Endothelial cell of umbilical vein (primary cell): ENCODE results near the gene USP40. TPM values are rescaled to one million over a fixed set of nuclear protein-coding genes. Genes with fewer than 3 reads are reported as not detected.

Experiments
- BruUV-seq: library from RNA; stranded (reverse); fragments of 400-500 nt; replicated peaks from 2 replicates; lab custom pipeline; 2021; lab: Mats Ljungman, UMichigan
- CTCF ChIA-PET: fragments of 300-600, 350-600 bp; sonication (Branson Sonifier 250); formaldehyde crosslinking; loops from one replicate; lab custom pipeline; 2021; ENCODE audit warnings: antibody characterized with exemption, inconsistent platforms; lab: Charles Lee
- POLR2A ChIA-PET: fragments of 300-600, 350-600 bp; sonication (Branson Sonifier 250); formaldehyde crosslinking; loops from one replicate; lab custom pipeline; 2021; ENCODE audit warnings: antibody characterized with exemption, inconsistent platforms; lab: Charles Lee
- DNase-seq: peaks from one replicate; pipeline ENCODE4 v3.0.0-alpha.2; 2011; ENCODE audit warnings: low read depth, low spot score
- FAIRE-seq: peaks from 2 replicates; lab custom pipeline; 2011; peaks lifted over from hg19 to GRCh38; lab: Jason Lieb, UNC
- H2AFZ ChIP-seq: 2 replicates; pipeline ENCODE4 v1.6.0; 2012; ENCODE audit warnings: low read depth, low read length, control low read depth, inconsistent platforms
- H3K27ac ChIP-seq: 2 replicates; pipeline ENCODE4 v1.5.1; 2011; ENCODE audit warnings: low read depth, mild to moderate bottlenecking, control low read depth, low read length, moderate library complexity; ENCODE audit not compliant: insufficient read depth
- H3K27me3 ChIP-seq, 2 experiments: 2 replicates each; pipeline versions ENCODE4 v1.6.0 to v1.6.1; 2011; ENCODE audit warnings: low read length in 2 of 2, mixed read lengths in 1 of 2; ENCODE audit not compliant: control insufficient read depth in 2 of 2, insufficient read depth in 2 of 2
- H3K36me3 ChIP-seq, 2 experiments: 2 replicates in 1 of 2; 3 replicates in 1 of 2; pipeline ENCODE4 v1.5.1; 2011; ENCODE audit warnings: low read length in 2 of 2, mild to moderate bottlenecking in 1 of 2, moderate library complexity in 1 of 2; ENCODE audit not compliant: control insufficient read depth in 2 of 2, insufficient read depth in 2 of 2; ENCODE audit errors: extremely low read depth in 1 of 2
- H3K4me1 ChIP-seq: 3 replicates; pipeline ENCODE4 v1.5.1; 2011; ENCODE audit warnings: mild to moderate bottlenecking, low read length; ENCODE audit not compliant: control insufficient read depth, insufficient read depth; ENCODE audit errors: extremely low read depth
- H3K4me2 ChIP-seq: 2 replicates; pipeline ENCODE4 v1.6.1; 2011; ENCODE audit warnings: low read length, control low read depth, mixed read lengths; ENCODE audit not compliant: insufficient read depth
- H3K4me3 ChIP-seq, 3 experiments: fragments of 200-600 bp in 1 of 3; sonication (generic), shearing (Covaris generic) in 1 of 3; replicated peaks in 1 of 3; 2 replicates each; pipeline ENCODE4 v1.5.1; 2011 to 2016; ENCODE audit warnings: control low read depth in 3 of 3, low read length in 3 of 3, mild to moderate bottlenecking in 2 of 3, inconsistent platforms in 1 of 3, low read depth in 1 of 3, moderate library complexity in 1 of 3; ENCODE audit not compliant: insufficient read depth in 1 of 3
- H3K79me2 ChIP-seq: 2 replicates; pipeline ENCODE4 v1.6.0; 2012; ENCODE audit warnings: low read length, inconsistent platforms; ENCODE audit not compliant: control insufficient read depth, insufficient read depth
- H3K9ac ChIP-seq: replicated peaks from 2 replicates; pipeline ENCODE3; 2011; ENCODE audit warnings: low read length, control low read depth; ENCODE audit not compliant: insufficient read depth; ENCODE audit errors: extremely low read depth
- H3K9me1 ChIP-seq: replicated peaks from 3 replicates; pipeline ENCODE4 v1.6.0; 2011; ENCODE audit warnings: mild to moderate bottlenecking, low read length; ENCODE audit not compliant: control insufficient read depth, insufficient read depth; ENCODE audit errors: extremely low read depth
- H3K9me3 ChIP-seq: replicated peaks from 2 replicates; pipeline ENCODE4 v1.5.1; 2012; ENCODE audit warnings: low read length, inconsistent platforms; ENCODE audit not compliant: control insufficient read depth, insufficient read depth
- H4K20me1 ChIP-seq: replicated peaks from 2 replicates; pipeline ENCODE3; 2011; ENCODE audit warnings: mild to moderate bottlenecking, low read length; ENCODE audit not compliant: control insufficient read depth, insufficient read depth; ENCODE audit errors: extremely low read depth
- EZH2 ChIP-seq: IDR thresholded peaks from 2 replicates; pipeline ENCODE4 v1.6.1; 2012; ENCODE audit warnings: borderline replicate concordance, low read depth, mild to moderate bottlenecking, moderate library complexity, low read length, inconsistent platforms; ENCODE audit not compliant: severe bottlenecking
- FOS ChIP-seq: IDR thresholded peaks from 2 replicates; pipeline ENCODE4 v1.6.1; 2011; ENCODE audit warnings: mild to moderate bottlenecking, low read length, moderate library complexity, borderline replicate concordance; ENCODE audit not compliant: insufficient read depth
- GATA2 ChIP-seq: IDR thresholded peaks from 2 replicates; pipeline ENCODE4 v1.7.0; 2011; ENCODE audit warnings: low read depth, mild to moderate bottlenecking, moderate library complexity, mixed read lengths, low read length; ENCODE audit not compliant: insufficient read length, insufficient read depth
- JUN ChIP-seq: IDR thresholded peaks from 2 replicates; pipeline ENCODE4 v1.6.1; 2011; ENCODE audit warnings: borderline replicate concordance, low read depth; ENCODE audit not compliant: insufficient read length, insufficient read depth
- MAX ChIP-seq: IDR thresholded peaks from 2 replicates; pipeline ENCODE4 v1.6.1; 2011; ENCODE audit not compliant: insufficient read depth, insufficient read length
- MYC ChIP-seq: IDR thresholded peaks from one replicate; pipeline ENCODE4 v1.6.1; 2011; ENCODE audit warnings: mild to moderate bottlenecking, low read depth, low read length
- POLR2A ChIP-seq: IDR thresholded peaks from 2 replicates; pipeline ENCODE4 v1.6.1; 2012; ENCODE audit warnings: low read depth, mild to moderate bottlenecking, control low read depth, low read length
- POLR2AphosphoS5 ChIP-seq: IDR thresholded peaks from 2 replicates; pipeline ENCODE4 v1.6.1; 2012; ENCODE audit warnings: low read depth, mild to moderate bottlenecking, control low read depth, low read length, moderate library complexity; ENCODE audit not compliant: insufficient read depth
- dilution Hi-C: fragments of 300-500 bp; cut with MboI; formaldehyde crosslinking; loops from one replicate; pipeline ENCODE4 v1.15.0; 2019; ENCODE audit warnings: low sequenced_read_pairs; ENCODE audit not compliant: extremely low pct_ligation_motif_present
- intact Hi-C: fragments of 100-400 bp; cut with micrococcal nuclease; formaldehyde crosslinking; loops from one replicate; pipeline ENCODE4 v1.10.0; 2022
- polyA plus RNA-seq, 4 experiments: library from polyadenylated mRNA; depleted of rRNA in 3 of 4; stranded (reverse) in 3 of 4; unstranded in 1 of 4; fragments of >200 nt; gene quantifications; 2 replicates each; pipeline versions ENCODE4 v1.2.1 to v1.2.3, GENCODE V29; 2011 to 2012; ENCODE audit warnings: missing spikeins in 1 of 4
- total RNA-seq: library from RNA; stranded (reverse); gene quantifications from 2 replicates; pipeline ENCODE4 v1.2.3, GENCODE V29; 2021
- TF ChIP-seq, protein P1 (sequence below), 2 donors: IDR thresholded peaks; 1 replicate in 1 of 2; 2 replicates in 1 of 2; pipeline ENCODE4 v1.5.1; 2011; ENCODE audit warnings: low read length in 2 of 2, mild to moderate bottlenecking in 2 of 2, moderate library complexity in 2 of 2, control low read depth in 1 of 2, inconsistent platforms in 1 of 2, low read depth in 1 of 2; ENCODE audit not compliant: insufficient read depth in 1 of 2; ENCODE audit errors: extremely low read depth in 1 of 2

Gene USP40
- total and polyA plus RNA-seq, 2 donors (not counting 3 experiments of a cell fraction or from before 2014, with no cell fraction given): 32.2 to 32.5 TPM

GRCh38 chr2:233461481-233461891, 105.1 kb downstream of the USP40 start:
- H3K9me1 ChIP-seq: no peaks in the 10 kb centered on the region
- no peak overlapping the region for H3K9ac ChIP-seq
- FAIRE-seq: no peak
- no peak overlapping the region for H3K4me3 ChIP-seq
- H2AFZ ChIP-seq: no peak overlapping the region
- peaks cover 0 to 24% of the 10 kb centered on the region in 2 experiments for H3K36me3 ChIP-seq
- H3K4me2 ChIP-seq: no peak overlapping the region
- CTCF ChIA-PET: no interaction called here
- no peaks in the 10 kb centered on the region for H3K79me2 ChIP-seq
- H3K27ac ChIP-seq: no peak overlapping the region
- intact Hi-C loops (no loop called here), dilution Hi-C loops (no loop called here)
- BruUV-seq: no TSS peak
- TF ChIP-seq POLR2A (no peak), MYC (no peak), EZH2 (no peak), FOS (no peak), POLR2AphosphoS5 (no peak), GATA2 (no peak), JUN (no peak), MAX (no peak)
- TF ChIP-seq, protein P1, sequence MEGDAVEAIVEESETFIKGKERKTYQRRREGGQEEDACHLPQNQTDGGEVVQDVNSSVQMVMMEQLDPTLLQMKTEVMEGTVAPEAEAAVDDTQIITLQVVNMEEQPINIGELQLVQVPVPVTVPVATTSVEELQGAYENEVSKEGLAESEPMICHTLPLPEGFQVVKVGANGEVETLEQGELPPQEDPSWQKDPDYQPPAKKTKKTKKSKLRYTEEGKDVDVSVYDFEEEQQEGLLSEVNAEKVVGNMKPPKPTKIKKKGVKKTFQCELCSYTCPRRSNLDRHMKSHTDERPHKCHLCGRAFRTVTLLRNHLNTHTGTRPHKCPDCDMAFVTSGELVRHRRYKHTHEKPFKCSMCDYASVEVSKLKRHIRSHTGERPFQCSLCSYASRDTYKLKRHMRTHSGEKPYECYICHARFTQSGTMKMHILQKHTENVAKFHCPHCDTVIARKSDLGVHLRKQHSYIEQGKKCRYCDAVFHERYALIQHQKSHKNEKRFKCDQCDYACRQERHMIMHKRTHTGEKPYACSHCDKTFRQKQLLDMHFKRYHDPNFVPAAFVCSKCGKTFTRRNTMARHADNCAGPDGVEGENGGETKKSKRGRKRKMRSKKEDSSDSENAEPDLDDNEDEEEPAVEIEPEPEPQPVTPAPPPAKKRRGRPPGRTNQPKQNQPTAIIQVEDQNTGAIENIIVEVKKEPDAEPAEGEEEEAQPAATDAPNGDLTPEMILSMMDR (IDR thresholded peaks at IDR 0.05; ENCODE audit: extremely low read depth in 1 of 2, insufficient read depth in 1 of 2, low read depth in 1 of 2, low read length in 2 of 2): no peak
- DNase-seq: no peak
- H4K20me1 ChIP-seq: no peaks in the 10 kb centered on the region
- POLR2A ChIA-PET: no interaction called here
- no peaks in the 10 kb centered on the region for H3K27me3 ChIP-seq
- no peaks in the 10 kb centered on the region for H3K4me1 ChIP-seq
- no peaks in the 10 kb centered on the region for H3K9me3 ChIP-seq
